Esophagus squamous epithelium (tissue), 5 donors: ENCODE measurements around the gene MEN1. TPM values are rescaled to one million over a fixed set of nuclear protein-coding genes. Genes with fewer than 3 reads are reported as not detected.

ENCODE experiments used
- DNase-seq: peaks from one replicate; lab custom pipeline; 2025; lab: John Stamatoyannopoulos, UW
- H3K27ac ChIP-seq, 4 donors: fragments of 200-600 bp; sonication (generic); one replicate each; pipeline ENCODE4 v1.5.1; 2016 to 2019; ENCODE audit warnings: mild to moderate bottlenecking in 1 of 4
- H3K27me3 ChIP-seq, 4 donors: fragments of 200-600 bp; sonication (generic); 1 replicate in 3 of 4; 2 replicates in 1 of 4; pipeline versions ENCODE4 v1.5.1 to v1.6.0; 2017 to 2021; ENCODE audit warnings: antibody characterized with exemption in 1 of 4
- H3K36me3 ChIP-seq, 3 donors: fragments of 200-600 bp; sonication (generic); one replicate each; pipeline ENCODE4 v1.5.1; 2016 to 2019
- H3K4me1 ChIP-seq, 3 donors: fragments of 200-600 bp; sonication (generic); one replicate each; pipeline ENCODE4 v1.5.1; 2017 to 2019
- H3K4me3 ChIP-seq, 4 donors: fragments of 200-600 bp; sonication (generic); 1 replicate in 3 of 4; 2 replicates in 1 of 4; pipeline ENCODE4 v1.5.1; 2016 to 2019; ENCODE audit warnings: mild to moderate bottlenecking in 2 of 4, moderate library complexity in 1 of 4
- H3K9me3 ChIP-seq, 3 donors: fragments of 200-600 bp; sonication (generic); one replicate each; pipeline ENCODE4 v1.5.1; 2016 to 2019
- POLR2A ChIP-seq, 4 donors: fragments of 450-650 bp; IDR thresholded peaks; one replicate each; pipeline ENCODE4 v1.6.1; 2017; ENCODE audit warnings: antibody characterized with exemption in 4 of 4, mild to moderate bottlenecking in 4 of 4, moderate library complexity in 3 of 4
- WGBS, 2 donors: methylation state at CpG; one replicate each; pipeline ENCODE4 v1.1.5; 2018; 5-methylcytosine and 5-hydroxymethylcytosine counted together
- intact Hi-C: fragments of 100-400 bp; cut with DNase I; formaldehyde crosslinking; loops from one replicate; pipeline ENCODE4 v1.15.0; 2022
- total RNA-seq, 4 donors: library from RNA; depleted of rRNA; stranded (reverse); fragments of >200 nt; gene quantifications; one replicate each; pipeline ENCODE4 v1.1.0, GENCODE V29; 2016
- TF ChIP-seq, protein P1 (sequence below), 6 experiments: fragments of 450-650 bp in 4 of 6; fragments of 200-600 bp in 2 of 6; sonication (generic) in 2 of 6; IDR thresholded peaks; one replicate each; pipeline ENCODE4 v1.5.1; 2016 to 2019; ENCODE audit warnings: antibody characterized with exemption in 6 of 6, mild to moderate bottlenecking in 4 of 6, moderate library complexity in 4 of 6
- donor health status: DM: yes; HTN: yes; CAD: no.

Gene MEN1
- total RNA-seq, 4 donors from 2014 or later: 14.9 to 23.3 (median 17.0) TPM

DNA sequence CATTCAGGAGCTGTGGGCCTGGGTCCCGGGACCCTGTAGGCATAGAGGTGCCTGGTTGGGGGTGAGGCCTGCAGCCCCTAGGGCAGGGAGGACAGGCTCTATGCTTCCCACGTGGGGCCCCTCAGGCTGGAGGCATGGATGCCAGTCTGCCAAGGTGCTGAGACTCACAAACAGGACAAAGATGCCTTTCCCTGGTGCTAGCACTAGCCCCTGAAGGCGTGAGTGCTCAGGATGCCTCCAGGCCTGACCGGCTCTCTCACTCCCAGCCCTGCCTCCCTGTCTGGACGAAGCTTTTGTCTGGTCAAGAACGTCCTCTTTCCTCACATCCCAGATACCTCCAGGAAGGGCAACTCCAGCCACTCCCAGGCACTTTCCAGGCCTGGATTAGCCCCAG, 32.0 kb upstream of the MEN1 start:
- no peak for DNase-seq
- peak overlapping the region; percentile 47 to 72 (median 70) for H3K4me3 ChIP-seq
- H3K4me1 ChIP-seq: peaks cover 9 to 58% (median 11%) of the 10 kb centered on the region in 3 donors
- H3K27ac ChIP-seq: peak overlapping the region; percentile 87 to 96 (median 95)
- peaks cover 0 to 38% (median 9%) of the 10 kb centered on the region in 3 donors for H3K36me3 ChIP-seq
- TF ChIP-seq, protein P1, sequence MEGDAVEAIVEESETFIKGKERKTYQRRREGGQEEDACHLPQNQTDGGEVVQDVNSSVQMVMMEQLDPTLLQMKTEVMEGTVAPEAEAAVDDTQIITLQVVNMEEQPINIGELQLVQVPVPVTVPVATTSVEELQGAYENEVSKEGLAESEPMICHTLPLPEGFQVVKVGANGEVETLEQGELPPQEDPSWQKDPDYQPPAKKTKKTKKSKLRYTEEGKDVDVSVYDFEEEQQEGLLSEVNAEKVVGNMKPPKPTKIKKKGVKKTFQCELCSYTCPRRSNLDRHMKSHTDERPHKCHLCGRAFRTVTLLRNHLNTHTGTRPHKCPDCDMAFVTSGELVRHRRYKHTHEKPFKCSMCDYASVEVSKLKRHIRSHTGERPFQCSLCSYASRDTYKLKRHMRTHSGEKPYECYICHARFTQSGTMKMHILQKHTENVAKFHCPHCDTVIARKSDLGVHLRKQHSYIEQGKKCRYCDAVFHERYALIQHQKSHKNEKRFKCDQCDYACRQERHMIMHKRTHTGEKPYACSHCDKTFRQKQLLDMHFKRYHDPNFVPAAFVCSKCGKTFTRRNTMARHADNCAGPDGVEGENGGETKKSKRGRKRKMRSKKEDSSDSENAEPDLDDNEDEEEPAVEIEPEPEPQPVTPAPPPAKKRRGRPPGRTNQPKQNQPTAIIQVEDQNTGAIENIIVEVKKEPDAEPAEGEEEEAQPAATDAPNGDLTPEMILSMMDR (IDR thresholded peaks at IDR 0.05): no peak
- intact Hi-C loops: no loop called here
- 47% methylated on average over 3 of the region's 6 CpGs; no CpG with 5 or more reads in 1 of the 2 donors for WGBS, 2 donors
- no peaks in the 10 kb centered on the region for H3K9me3 ChIP-seq
- no peaks in the 10 kb centered on the region for H3K27me3 ChIP-seq

DNA sequence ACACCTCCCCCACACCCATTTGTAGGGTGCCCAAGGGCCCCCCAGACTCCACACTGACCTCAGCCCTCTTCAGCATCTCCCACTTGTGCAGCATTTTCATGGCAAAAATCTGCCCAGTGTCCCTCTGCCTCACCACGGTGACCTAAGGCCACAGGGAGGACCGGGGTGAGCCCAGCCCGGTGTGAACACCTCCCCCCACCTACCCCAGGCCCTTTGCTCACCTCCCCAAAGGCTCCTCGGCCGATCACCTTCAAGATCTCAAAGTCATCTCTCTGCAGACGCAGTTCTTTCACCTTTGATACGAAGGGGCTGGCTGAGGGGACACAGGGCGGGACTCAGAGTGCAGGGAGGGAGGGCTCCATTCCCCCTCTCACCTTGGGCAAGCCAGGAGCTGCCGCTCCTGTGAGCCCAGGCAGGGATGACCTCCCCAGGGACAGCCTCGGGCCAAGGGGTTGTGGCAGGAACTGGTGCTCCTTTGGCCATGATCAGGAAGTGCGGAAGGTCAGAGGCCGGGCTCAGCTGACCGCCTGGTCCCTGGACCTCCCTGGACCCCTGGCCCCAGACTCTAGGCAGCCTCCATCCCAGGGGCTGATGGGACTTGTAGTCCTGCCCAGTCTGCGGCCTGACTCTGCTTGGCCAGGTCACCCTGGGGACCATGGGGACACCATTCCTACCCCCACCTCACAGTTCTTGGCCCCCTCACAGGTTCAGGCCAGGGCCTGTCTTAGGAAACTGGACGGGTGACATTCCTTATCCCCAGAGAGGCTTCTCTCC, 31.4 kb upstream of the MEN1 start:
- peaks cover 0 to 43% (median 9%) of the 10 kb centered on the region in 3 donors for H3K36me3 ChIP-seq
- intact Hi-C loops: no loop called here
- peak overlapping the region; percentile 47 to 72 (median 70) for H3K4me3 ChIP-seq
- 40 to 68% methylated on average over 2 to 7 of the region's 15 CpGs for WGBS, 2 donors
- H3K27ac ChIP-seq: peak overlapping the region; percentile 87 to 96 (median 95)
- H3K27me3 ChIP-seq: no peaks in the 10 kb centered on the region
- peaks cover 8 to 58% (median 9%) of the 10 kb centered on the region in 3 donors for H3K4me1 ChIP-seq
- TF ChIP-seq, protein P1 (IDR thresholded peaks at IDR 0.05): no peak
- no peak for TF ChIP-seq POLR2A (IDR thresholded peaks at IDR 0.05)
- no peak for DNase-seq
- no peaks in the 10 kb centered on the region for H3K9me3 ChIP-seq

DNA sequence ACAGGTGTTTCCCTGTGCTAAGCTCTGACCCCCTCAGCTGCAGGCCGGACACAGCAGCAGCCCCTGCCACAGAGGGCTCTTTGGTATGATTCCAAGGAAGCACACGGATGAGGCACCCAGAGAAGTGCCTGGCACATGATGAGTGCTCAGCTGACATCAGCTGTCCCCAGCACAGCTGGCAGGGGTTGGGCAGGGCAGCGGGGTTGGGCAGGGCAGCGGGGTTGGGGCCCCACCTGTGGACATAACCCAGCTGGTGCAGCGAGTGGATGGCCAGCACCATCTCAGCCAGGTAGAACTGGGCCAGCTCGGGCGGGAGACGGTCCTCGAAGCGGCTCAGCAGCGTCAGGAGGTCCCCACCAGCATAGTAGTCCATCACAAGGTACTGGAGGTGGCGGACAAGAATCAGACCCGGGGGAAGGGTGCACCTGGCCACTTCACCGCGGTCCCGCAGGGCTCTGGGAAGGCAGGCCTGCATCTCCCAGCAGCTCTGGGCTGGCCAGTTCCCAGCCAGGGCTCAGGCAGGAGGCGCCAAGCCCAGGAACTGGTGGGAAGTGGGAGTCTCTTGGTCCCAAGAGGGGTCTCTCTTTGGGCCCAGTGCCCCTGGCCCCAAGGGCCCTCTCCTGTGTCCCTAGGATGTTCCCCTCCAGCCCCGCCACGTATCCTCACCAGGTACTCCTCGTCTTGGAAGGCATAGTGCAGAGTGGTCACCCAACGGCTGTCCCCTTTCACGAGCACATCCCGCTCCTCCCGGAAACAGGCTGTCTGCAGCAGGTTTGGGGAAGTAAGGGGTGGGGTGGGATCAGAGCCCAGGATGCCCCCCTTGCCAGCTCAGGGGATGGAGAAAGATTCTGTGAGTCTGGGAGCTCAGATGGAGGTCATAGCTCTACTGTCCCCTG, 29.8 kb upstream of the MEN1 start:
- H3K36me3 ChIP-seq: peaks cover 0 to 58% (median 9%) of the 10 kb centered on the region in 3 donors
- H3K27me3 ChIP-seq: no peaks in the 10 kb centered on the region
- WGBS, 2 donors: 90 to 93% methylated on average over 4 to 7 of the region's 24 CpGs
- peak overlapping the region in 1 of 4 donors; percentile 9 for H3K27ac ChIP-seq
- H3K9me3 ChIP-seq: no peaks in the 10 kb centered on the region
- H3K4me3 ChIP-seq: no peak overlapping the region
- peaks cover 9 to 64% (median 14%) of the 10 kb centered on the region in 3 donors for H3K4me1 ChIP-seq
- intact Hi-C loops: no loop called here
- no peak for DNase-seq
- TF ChIP-seq, protein P1 (IDR thresholded peaks at IDR 0.05): no peak
- no peak for TF ChIP-seq POLR2A (IDR thresholded peaks at IDR 0.05)

DNA sequence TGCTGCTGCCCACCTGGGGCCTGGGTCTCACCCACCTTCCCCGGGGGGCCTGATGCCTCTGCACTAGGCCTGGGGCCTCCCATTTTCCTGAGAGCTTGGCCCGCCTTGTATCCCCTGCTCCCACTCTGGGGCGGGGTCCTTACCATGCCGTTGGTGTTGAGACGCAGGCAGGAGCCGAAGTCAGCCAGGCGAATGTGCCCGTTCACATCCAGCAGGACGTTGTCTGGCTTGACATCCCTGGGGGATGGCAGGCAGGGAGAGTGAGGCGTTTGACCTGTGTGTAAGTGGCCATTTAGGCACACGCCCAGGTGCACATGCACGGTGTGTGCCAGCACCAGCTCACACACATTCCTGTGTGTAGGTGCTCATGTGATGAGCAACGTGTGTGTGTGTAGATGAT, 29.0 kb upstream of the MEN1 start:
- H3K4me1 ChIP-seq: peaks cover 13 to 61% (median 14%) of the 10 kb centered on the region in 3 donors
- TF ChIP-seq POLR2A (IDR thresholded peaks at IDR 0.05): no peak
- TF ChIP-seq, protein P1 (IDR thresholded peaks at IDR 0.05): no peak
- H3K27ac ChIP-seq: no peak overlapping the region
- H3K27me3 ChIP-seq: no peaks in the 10 kb centered on the region
- DNase-seq: no peak
- 62% methylated on average over 3 of the region's 13 CpGs; no CpG with 5 or more reads in 1 of the 2 donors for WGBS, 2 donors
- no peak overlapping the region for H3K4me3 ChIP-seq
- no peaks in the 10 kb centered on the region for H3K9me3 ChIP-seq
- intact Hi-C loops: no loop called here
- H3K36me3 ChIP-seq: peaks cover 0 to 65% (median 16%) of the 10 kb centered on the region in 3 donors
